Anterior cingulate cortex (tissue), 58 donors: ENCODE measurements around the gene SCUBE2.

Source experiments
- DNase-seq, 58 donors: peaks; one replicate each; lab custom pipeline; 2025; lab: John Stamatoyannopoulos, UW

SCUBE2 gene

GRCh38 chr11:9091044-9091922 lies at the start of gene SCUBE2:
Gene SCUBE2 (minus strand): TSS chr11:9091599. CDS start chr11:9091528, 71 bp downstream.
- DNase-seq, result no peak

GRCh38 chr11:9141186-9141585 lies 49.8 kb upstream of the SCUBE2 start:
- no peak for DNase-seq

- no peak for DNase-seq
Measured at GRCh38 chr11:9139628-9140357, 48.4 kb upstream of the SCUBE2 start.

GRCh38 chr11:9138612-9139579 lies 47.5 kb upstream of the SCUBE2 start:
- no peak for DNase-seq

- no peak for DNase-seq
Measured at GRCh38 chr11:9138133-9138453, 46.7 kb upstream of the SCUBE2 start.

GRCh38 chr11:9137293-9138132 lies 46.1 kb upstream of the SCUBE2 start:
- DNase-seq, result peak in 56 of 58 donors; percentile 17 to 81 (median 53)

GRCh38 chr11:9136741-9137140 lies 45.3 kb upstream of the SCUBE2 start:
- DNase-seq, result no peak

GRCh38 chr11:9133956-9134355 lies 42.6 kb upstream of the SCUBE2 start:
- no peak for DNase-seq

GRCh38 chr11:9132203-9132878 lies 40.9 kb upstream of the SCUBE2 start:
- DNase-seq, result peak in 18 of 58 donors; percentile 7 to 83 (median 48)

GRCh38 chr11:9130297-9130696 lies 38.9 kb upstream of the SCUBE2 start:
- DNase-seq, result no peak

GRCh38 chr11:9126636-9127035 lies 35.2 kb upstream of the SCUBE2 start:
- DNase-seq, result no peak

GRCh38 chr11:9125185-9125886 lies 33.9 kb upstream of the SCUBE2 start:
- no peak for DNase-seq

GRCh38 chr11:9123595-9124304 lies 32.4 kb upstream of the SCUBE2 start:
- no peak for DNase-seq

- DNase-seq, result no peak
Measured at GRCh38 chr11:9121469-9121796, 30.0 kb upstream of the SCUBE2 start.

- no peak for DNase-seq
Measured at GRCh38 chr11:9120664-9121468, 29.5 kb upstream of the SCUBE2 start.

GRCh38 chr11:9118277-9118676 lies 26.9 kb upstream of the SCUBE2 start:
- no peak for DNase-seq

- no peak for DNase-seq
Measured at GRCh38 chr11:9112075-9112474, 20.7 kb upstream of the SCUBE2 start.
